Measurements from ENCODE around the gene ABTB1.

GRCh38 chr3:127726894-127727293 lies 54.1 kb downstream of the ABTB1 start:
- TF ChIP-seq POLR2AphosphoS5 (IDR thresholded peaks at IDR 0.05) (no peak), SMC3 (conservative IDR thresholded peaks at IDR 0.05; ENCODE audit: poor library complexity) (no peak), CTCF (IDR thresholded peaks at IDR 0.05; ENCODE audit: poor library complexity, severe bottlenecking) (no peak), TAF1 (IDR thresholded peaks at IDR 0.05; ENCODE audit: low read depth) (no peak), EZH2 (IDR thresholded peaks at IDR 0.05; ENCODE audit: borderline replicate concordance, insufficient read depth, low read length, poor library complexity, severe bottlenecking) (no peak), RAD21 (conservative IDR thresholded peaks at IDR 0.05) (no peak), REST (IDR thresholded peaks at IDR 0.05; ENCODE audit: borderline replicate concordance) (no peak), MXI1 (conservative IDR thresholded peaks at IDR 0.05; ENCODE audit: poor library complexity, severe bottlenecking) (no peak)
